GM18870 (cell line): Measurements from ENCODE around the gene CDK14.
"Not testable (repeated sequence)": the region's sequence is repeated elsewhere in the genome, so short reads cannot be mapped to it uniquely, and the experiment has no call there.

Experiments
- ATAC-seq: cut with Tn5 transposase; IDR thresholded peaks from one replicate; pipeline ENCODE4 v1.9.1; 2021; ENCODE audit warnings: moderate library complexity; ENCODE audit not compliant: unreplicated experiment

CDK14 gene

GRCh38 chr7:90713628-90714027 is 117.5 kb downstream of the CDK14 start:
- ATAC-seq: no peak

- ATAC-seq: peak; percentile 43
These were observed 118.9 kb downstream of the CDK14 start for GRCh38 chr7:90715067-90715466.

- no peak for ATAC-seq
These were observed 121.4 kb downstream of the CDK14 start for GRCh38 chr7:90717296-90718060.

GRCh38 chr7:90719155-90719554 is 123.0 kb downstream of the CDK14 start:
- no peak for ATAC-seq

- peak; percentile 37 for ATAC-seq
These were observed 125.1 kb downstream of the CDK14 start for GRCh38 chr7:90720984-90721760.

- no peak for ATAC-seq
These were observed 125.8 kb downstream of the CDK14 start for GRCh38 chr7:90721869-90722431.

GRCh38 chr7:90723233-90723632 is 127.1 kb downstream of the CDK14 start:
- no peak for ATAC-seq

- ATAC-seq: no peak
These were observed 127.7 kb downstream of the CDK14 start for GRCh38 chr7:90723866-90724265.

GRCh38 chr7:90726120-90726519 is 130.0 kb downstream of the CDK14 start:
- no peak for ATAC-seq

GRCh38 chr7:90726623-90727022 is 130.5 kb downstream of the CDK14 start:
- ATAC-seq: no peak

- ATAC-seq: no peak
These were observed 131.3 kb downstream of the CDK14 start for GRCh38 chr7:90727412-90727811.

GRCh38 chr7:90728568-90728967 is 132.4 kb downstream of the CDK14 start:
- peak; percentile 65 for ATAC-seq

GRCh38 chr7:90735611-90736280 is 139.6 kb downstream of the CDK14 start:
- ATAC-seq: not testable (repeated sequence)

GRCh38 chr7:90736316-90736715 is 140.2 kb downstream of the CDK14 start:
- ATAC-seq: no peak

GRCh38 chr7:90736968-90737939 is 141.1 kb downstream of the CDK14 start:
- peak; percentile 97 for ATAC-seq

- ATAC-seq: no peak
These were observed 142.1 kb downstream of the CDK14 start for GRCh38 chr7:90738249-90738648.

- no peak for ATAC-seq
These were observed 143.6 kb downstream of the CDK14 start for GRCh38 chr7:90739716-90740115.

GRCh38 chr7:90740386-90740785 is 144.3 kb downstream of the CDK14 start:
- no peak for ATAC-seq

GRCh38 chr7:90743626-90744025 is 147.5 kb downstream of the CDK14 start:
- ATAC-seq: no peak

- no peak for ATAC-seq
These were observed 151.4 kb downstream of the CDK14 start for GRCh38 chr7:90747516-90747915.
